ENCODE data around the gene STMN3.
"Not testable (repeated sequence)": the region's sequence is repeated elsewhere in the genome, so short reads cannot be mapped to it uniquely, and the experiment has no call there.

STMN3 gene

DNA sequence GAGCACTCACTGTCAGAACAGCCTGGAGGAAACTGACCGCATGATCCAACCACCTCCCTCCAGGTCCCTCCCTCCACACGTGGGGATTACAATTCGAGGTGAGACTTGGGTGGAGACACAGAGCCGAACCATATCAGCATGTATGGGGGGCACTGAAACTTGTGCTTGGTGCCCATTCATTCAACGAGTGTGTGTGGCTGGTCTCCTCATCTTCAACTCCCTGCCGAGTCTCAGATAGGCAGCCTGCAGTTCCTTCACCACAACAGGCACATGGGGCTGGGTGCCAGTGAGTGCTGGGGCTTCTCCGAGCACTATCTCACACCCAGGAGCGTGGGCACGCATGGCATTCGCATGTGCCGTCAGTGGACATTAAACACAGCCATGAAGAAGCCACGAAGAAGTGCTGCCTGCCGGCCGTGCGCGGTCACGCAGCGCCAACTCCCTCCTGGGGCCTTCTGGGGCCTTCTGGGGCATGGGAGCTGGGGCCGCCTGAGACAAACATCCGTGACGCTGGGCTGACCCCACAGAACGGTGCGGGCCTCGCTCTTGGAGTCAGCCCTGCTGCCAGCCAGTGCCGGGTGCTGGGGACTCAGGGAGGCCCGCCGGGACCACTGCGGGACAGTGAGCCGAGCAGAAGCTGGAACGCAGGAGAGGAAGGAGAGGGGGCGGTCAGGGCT lies 4.2 kb upstream of the STMN3 start:
- no peak for DNase-seq (ENCODE audit: low spot score)

GRCh38 chr20:63656451-63656850 lies 3.2 kb upstream of the STMN3 start:
- no peak for DNase-seq (ENCODE audit: low spot score)

GRCh38 chr20:63655249-63655648 lies 2.0 kb upstream of the STMN3 start:
- no peak for DNase-seq (ENCODE audit: low spot score)

GRCh38 chr20:63653974-63654668 lies 897 bp upstream of the STMN3 start:
- DNase-seq (ENCODE audit: low spot score) = no peak

DNA sequence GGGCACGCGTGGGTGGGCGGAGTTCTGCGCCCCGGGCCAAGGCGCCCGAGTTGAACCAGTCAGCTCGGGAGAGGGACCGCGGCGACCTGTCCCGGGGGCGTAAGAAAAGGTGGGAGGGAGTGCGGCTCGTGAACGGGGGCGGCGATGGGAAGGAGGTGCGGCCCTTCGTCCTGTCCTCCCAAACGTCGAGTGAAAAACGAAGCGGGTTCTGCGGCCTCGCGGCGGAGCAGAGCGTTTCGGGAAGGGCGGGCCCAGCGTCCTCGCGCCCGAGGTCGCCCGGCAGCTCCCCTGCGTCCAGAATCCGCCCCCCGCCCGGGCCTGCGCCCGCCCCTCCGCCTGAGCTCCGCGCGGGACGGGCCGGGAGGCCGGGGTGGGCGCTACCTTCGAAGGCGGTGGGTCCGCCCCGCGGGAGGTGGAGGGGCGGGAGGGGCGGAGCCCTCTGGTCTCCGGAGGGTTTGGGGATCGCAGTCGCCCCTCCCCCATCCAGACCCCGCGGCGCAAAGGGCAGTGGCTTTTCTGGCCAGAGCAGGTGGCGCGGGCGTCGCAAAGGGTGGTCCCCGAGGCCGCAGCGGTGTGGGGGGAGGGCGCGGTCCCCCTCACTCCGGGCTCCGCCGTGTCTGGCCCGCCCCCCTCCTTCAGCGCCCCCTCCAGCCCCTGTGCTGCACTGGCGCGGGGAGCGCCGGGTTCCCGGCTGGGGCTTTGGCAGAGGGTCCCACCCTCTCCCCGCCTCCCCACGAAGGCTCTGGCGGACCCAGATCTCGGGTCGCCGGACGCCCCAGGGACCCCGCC lies 838 bp downstream of the STMN3 start:
- no peak for DNase-seq (ENCODE audit: low spot score)

GRCh38 chr20:63651942-63652191 lies 1.4 kb downstream of the STMN3 start:
- no peak for DNase-seq (ENCODE audit: low spot score)

DNA sequence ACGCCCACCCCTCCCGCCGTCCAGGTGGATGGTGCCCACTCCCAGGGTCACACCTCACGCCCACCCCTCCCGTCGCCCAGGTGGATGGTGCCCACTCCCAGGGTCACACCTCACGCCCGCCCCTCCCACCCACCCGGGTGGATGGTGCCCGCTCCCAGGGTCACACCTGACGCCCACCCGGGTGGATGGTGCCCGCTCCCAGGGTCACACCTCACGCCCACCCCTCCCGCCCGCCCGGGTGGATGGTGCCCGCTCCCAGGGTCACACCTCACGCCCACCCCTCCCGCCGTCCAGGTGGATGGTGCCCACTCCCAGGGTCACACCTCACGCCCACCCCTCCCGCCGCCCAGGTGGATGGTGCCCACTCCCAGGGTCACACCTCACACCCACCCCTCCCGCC lies 2.7 kb downstream of the STMN3 start:
- not testable (repeated sequence) for DNase-seq (ENCODE audit: low spot score)

GRCh38 chr20:63648895-63649589 lies 4.2 kb downstream of the STMN3 start:
- no peak for DNase-seq (ENCODE audit: low spot score)

- no peak for DNase-seq (ENCODE audit: low spot score)
These were observed 5.0 kb downstream of the STMN3 start for GRCh38 chr20:63648190-63648589.

DNA sequence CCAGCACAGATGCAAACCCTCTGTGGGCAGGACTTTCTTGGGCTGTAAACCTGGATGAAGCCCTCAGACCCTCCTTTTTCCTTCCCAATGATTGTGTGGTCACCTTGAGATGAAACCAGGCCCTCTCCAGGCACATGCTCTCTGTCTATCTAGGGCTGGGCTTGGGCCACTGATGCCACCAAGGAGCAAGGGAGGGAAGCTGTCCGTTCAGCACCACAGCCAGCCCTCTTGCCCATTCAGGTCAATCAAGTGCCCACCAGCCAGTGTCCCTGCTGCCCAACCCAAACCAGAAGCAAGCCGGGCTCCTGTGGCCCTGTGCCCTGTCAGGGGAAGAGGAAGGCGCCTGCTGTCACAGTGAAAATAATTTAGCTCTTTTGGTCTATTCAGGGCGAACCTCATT lies 8.0 kb downstream of the STMN3 start:
- DNase-seq (ENCODE audit: low spot score) = no peak

GRCh38 chr20:63643946-63644345 lies 9.3 kb downstream of the STMN3 start:
- DNase-seq (ENCODE audit: low spot score) = no peak

GRCh38 chr20:63643499-63643898 lies 9.7 kb downstream of the STMN3 start:
- no peak for DNase-seq (ENCODE audit: low spot score)

- no peak for DNase-seq (ENCODE audit: low spot score)
These were observed 10.5 kb downstream of the STMN3 start for GRCh38 chr20:63642527-63643247.

DNA sequence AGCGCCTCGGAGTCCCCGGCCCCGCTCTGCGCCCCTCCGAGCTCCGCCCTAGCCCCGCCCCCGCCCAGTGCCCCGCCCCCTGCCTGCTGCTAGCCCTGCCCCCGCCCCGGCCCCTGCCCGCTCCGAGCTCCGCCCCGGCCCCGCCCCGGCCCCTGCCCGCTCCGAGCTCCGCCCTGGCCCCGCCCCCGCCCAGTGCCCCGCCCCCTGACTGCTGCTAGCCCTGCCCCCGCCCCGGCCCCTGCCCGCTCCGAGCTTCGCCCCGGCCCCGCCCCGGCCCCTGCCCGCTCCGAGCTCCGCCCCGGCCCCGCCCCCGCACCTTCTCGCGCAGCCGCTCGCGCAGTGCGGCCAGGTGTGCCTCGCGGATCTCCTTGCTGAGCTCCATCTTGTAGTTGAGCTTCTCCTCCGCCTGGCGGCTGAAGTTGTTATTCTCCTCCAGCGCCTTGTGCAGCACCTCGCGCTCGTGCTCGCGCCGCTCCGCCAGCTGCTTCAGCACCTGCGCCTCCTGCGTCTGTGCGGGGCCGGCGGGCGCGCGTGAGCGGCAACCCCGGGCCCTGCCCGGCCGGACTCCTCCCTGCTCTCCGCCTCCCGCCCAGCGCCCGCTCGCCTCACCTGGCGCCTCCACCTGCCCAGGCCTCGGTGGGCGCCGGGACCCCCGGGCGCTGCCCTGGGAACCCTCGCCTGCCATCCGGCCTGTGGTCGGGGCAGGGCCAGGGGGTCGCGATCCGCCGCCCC lies 11.3 kb downstream of the STMN3 start:
- peak; percentile 83 for DNase-seq (ENCODE audit: low spot score)

- no peak for DNase-seq (ENCODE audit: low spot score)
These were observed 12.0 kb downstream of the STMN3 start for GRCh38 chr20:63641146-63641791.

DNA sequence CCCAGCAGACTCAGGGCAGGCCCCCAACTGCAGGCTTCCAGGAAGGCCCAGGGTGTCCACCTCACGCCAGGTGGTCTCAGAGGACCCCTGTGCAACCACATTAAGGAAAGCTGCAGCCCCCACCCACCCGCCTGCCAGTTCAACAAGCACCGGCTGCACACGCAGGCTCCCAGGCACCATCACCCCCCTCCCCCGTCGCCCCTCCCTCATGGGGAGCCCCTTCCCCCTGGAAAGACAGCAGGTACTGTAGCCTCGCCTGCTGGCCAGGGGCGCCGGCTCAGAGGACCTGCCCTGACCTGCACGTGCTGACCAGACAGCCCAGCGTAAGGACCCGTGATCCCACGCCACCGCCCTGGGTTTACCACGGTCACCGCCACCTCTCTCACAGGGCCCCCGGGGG lies 12.5 kb downstream of the STMN3 start:
- DNase-seq (ENCODE audit: low spot score) = not testable (repeated sequence)

DNA sequence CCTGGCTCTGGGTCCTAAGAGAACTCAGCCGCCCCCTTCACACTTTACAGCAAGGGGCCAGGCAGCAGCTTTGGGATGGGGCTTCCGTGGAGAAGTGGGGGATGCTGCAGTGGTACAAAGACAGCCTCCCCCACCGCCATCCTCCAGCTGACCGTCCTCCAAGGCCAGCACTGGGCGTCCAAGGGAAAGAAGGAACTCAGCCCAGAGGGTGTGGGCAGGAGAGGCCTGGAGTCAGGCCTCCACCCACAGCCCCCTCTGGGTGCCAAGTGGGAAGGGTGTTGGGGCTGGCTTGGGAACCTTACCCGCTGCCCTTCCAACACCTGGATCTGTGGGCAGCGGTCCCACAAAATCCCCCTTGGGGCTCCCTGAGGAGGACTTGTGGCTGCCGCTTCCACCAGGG lies 13.1 kb downstream of the STMN3 start:
- no peak for DNase-seq (ENCODE audit: low spot score)

GRCh38 chr20:63639093-63639975 lies 13.9 kb downstream of the STMN3 start:
- no peak for DNase-seq (ENCODE audit: low spot score)

DNA sequence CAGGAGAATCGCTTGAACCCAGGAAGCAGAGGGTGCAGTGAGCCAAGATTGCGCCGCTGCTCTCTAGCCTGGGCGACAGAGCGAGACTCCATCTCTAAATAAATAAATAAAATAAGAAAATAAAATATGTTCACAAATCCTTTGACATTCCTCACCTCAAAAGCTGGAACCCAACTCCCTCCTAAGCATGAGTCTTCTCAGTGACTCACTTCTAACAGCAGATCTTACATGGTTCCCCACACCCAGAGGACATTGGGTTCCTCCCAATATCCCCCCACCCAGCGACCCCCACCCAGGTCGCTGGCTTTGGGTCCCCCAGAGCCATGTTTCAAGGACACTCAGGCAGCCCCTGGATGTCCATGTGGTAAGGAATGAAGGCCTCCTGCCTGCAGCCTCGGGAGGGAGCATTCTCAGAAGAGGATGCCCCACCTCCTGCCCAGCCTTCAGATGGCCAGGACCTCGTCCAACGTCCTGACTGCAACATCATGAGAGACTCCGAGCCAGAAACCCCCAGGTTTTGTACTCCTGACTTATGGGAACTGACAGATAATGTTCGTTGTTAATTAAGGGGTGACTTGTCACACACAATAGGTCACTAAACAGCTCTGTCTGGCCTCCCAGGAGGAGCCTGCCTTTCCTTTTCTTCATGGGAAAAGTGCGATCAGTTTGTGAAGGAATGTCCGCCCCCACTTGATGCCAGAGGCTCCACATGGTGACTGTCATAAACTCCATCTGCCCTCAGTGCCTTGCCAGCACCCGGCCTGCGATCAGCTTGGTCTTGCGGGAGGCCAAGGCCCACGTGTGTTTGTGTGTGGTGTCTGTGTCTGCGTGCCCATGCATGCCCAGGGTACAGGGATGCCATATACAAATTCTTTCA lies 16.2 kb downstream of the STMN3 start:
- DNase-seq (ENCODE audit: low spot score) = no peak

Measured in globus pallidus (tissue), 1 donor.